Naive B cell (primary cell): ENCODE measurements around the gene PZP. TPM values are rescaled to one million over a fixed set of nuclear protein-coding genes. Genes with fewer than 3 reads are reported as not detected.

Experiments used
- ATAC-seq, 2 donors: fragments of 150-1000 bp; cut with Tn5 transposase; 2 replicates each; pipeline ENCODE4 v1.10.0; 2021; ENCODE audit warnings: low read depth in 2 of 2, mild to moderate bottlenecking in 2 of 2, moderate library complexity in 2 of 2
- DNase-seq: peaks from one replicate; pipeline ENCODE4 v3.0.0; 2022
- H3K27ac Mint-ChIP-seq, 6 donors: one replicate each; pipeline ENCODE4 v1.8.0; 2020 to 2022; ENCODE audit warnings: mild to moderate bottlenecking in 6 of 6, mixed read lengths in 6 of 6, moderate library complexity in 5 of 6, inconsistent platforms in 2 of 6
- H3K27me3 Mint-ChIP-seq, 3 donors: one replicate each; pipeline ENCODE4 v1.8.0; 2021 to 2022; ENCODE audit warnings: mixed read lengths in 3 of 3, mild to moderate bottlenecking in 1 of 3
- H3K36me3 Mint-ChIP-seq, 2 donors: one replicate each; pipeline ENCODE4 v1.8.0; 2020 to 2022; ENCODE audit warnings: mixed read lengths in 2 of 2, inconsistent platforms in 1 of 2, mild to moderate bottlenecking in 1 of 2
- H3K4me1 Mint-ChIP-seq, 3 donors: one replicate each; pipeline ENCODE4 v1.8.0; 2020 to 2022; ENCODE audit warnings: mixed read lengths in 3 of 3, inconsistent platforms in 1 of 3, mild to moderate bottlenecking in 1 of 3, moderate library complexity in 1 of 3
- H3K4me3 Mint-ChIP-seq, 8 donors: one replicate each; pipeline ENCODE4 v1.8.0; 2020 to 2022; ENCODE audit warnings: mild to moderate bottlenecking in 8 of 8, mixed read lengths in 8 of 8, moderate library complexity in 8 of 8, inconsistent platforms in 2 of 8
- H3K9me3 Mint-ChIP-seq, 7 donors: one replicate each; pipeline ENCODE4 v1.8.0; 2020 to 2022; ENCODE audit warnings: mixed read lengths in 7 of 7, mild to moderate bottlenecking in 5 of 7, inconsistent platforms in 2 of 7, moderate library complexity in 1 of 7
- polyA plus RNA-seq, 6 donors: library from polyadenylated mRNA; unstranded; fragments of 300-500 nt; fragmentation: Illumina TruSeq; gene quantifications; one replicate each; pipeline ENCODE4 v1.2.3, GENCODE V29; 2021; ENCODE audit warnings: low read depth in 6 of 6

The PZP gene
- polyA plus RNA-seq, 6 donors from 2014 or later: not detected

DNA sequence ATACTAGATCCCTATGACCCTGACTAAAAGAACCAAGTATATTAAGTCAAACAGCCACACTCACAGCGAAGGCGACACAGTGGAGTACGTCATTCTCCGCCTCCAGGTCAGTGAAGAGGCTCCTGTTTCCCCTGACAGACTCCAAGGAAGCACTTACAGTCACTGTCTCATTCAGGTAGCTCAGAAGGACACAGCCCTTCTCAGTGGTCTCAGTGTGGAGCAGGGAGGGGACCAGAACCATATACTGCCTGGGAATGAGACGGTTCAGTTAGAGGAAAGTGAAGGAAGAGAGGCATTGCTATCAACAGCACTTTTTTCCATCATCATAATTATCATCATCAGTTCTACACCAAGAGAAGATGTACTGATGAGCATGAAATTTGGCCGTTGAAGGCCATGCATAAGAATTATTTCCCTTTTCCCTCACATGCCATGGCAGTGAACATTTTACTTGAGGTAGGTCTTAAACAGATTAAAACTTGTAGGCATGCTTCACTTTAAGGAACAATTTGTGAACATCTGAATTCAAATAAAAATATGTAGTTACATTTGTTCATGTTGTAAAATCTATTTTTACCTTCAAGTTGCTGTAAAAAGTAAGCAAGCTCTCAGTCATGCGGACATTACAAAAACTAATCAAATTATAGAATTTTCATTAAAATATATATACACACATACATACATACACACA, 94.8 kb downstream of the PZP start:
- H3K4me3 Mint-ChIP-seq: no peak overlapping the region
- H3K27ac Mint-ChIP-seq: no peak overlapping the region
- peaks cover 15 to 20% (median 20%) of the 10 kb centered on the region in 3 donors for H3K4me1 Mint-ChIP-seq

DNA sequence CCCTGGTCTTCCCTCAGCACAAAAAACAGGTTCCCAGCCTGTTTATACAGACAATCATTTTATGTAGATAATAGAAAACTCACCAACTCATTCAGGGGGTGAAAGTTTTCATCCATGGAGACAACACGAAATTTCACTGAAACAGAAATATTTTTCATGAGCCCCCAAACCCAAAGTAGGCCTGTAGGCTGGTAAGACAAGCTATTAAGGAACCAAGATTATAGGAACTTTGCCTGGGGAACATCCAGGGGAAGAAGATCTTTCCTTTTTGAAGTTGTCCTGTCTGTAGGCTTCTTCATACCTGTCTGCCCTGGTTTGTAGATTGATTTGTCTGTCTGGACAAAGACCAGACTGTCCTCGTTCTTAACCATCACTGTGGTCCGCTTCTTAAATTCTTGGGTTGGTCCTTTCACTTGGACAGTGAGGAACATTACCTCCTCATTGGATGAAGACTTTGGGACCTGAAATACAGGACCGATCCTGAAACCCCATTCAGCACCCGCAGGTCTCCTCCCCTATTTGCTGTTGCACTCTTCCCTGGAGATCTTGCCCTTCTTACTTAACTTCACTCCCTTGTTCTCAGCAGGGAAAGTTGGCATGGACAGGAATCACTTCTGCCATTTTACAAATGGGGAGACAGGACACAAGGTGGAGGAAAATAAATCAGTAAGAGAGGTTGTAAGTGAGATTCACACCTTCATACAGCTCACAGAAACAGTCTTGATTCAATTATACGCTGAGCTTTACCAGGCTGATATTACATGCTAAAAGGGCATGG, 95.9 kb downstream of the PZP start:
- no peak overlapping the region for H3K4me3 Mint-ChIP-seq
- no peaks in the 10 kb centered on the region for H3K9me3 Mint-ChIP-seq
- H3K27ac Mint-ChIP-seq: no peak overlapping the region
- no peak for ATAC-seq
- no peak for DNase-seq
- no peaks in the 10 kb centered on the region for H3K27me3 Mint-ChIP-seq
- peaks cover 11 to 17% (median 16%) of the 10 kb centered on the region in 3 donors for H3K4me1 Mint-ChIP-seq
- no peaks in the 10 kb centered on the region for H3K36me3 Mint-ChIP-seq

More for the DNA sequence above, 94.8 kb downstream of the PZP start:
- no peaks in the 10 kb centered on the region for H3K9me3 Mint-ChIP-seq
- DNase-seq (no peak), ATAC-seq (no peak)
- H3K36me3 Mint-ChIP-seq: no peaks in the 10 kb centered on the region
- H3K27me3 Mint-ChIP-seq: no peaks in the 10 kb centered on the region

DNA sequence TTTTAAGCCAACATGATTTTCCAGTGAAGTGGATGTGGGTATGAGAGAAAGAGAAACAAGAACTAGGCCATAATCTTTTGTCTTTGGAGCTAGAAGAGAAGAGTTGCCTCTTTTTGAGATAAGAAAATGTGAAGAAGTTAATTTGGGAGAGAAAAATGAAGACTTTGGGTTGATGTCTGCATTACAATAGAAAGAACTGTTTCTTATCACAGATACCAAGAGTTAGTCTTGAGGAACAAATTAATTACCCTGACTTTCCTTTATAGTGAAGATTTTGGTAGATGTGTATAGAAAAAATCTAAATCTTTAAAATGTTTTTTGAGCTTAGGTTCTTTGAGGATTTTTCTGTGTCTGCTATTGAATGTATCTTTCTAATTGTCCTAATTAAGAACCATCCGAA, 96.7 kb downstream of the PZP start:
- no peaks in the 10 kb centered on the region for H3K9me3 Mint-ChIP-seq
- H3K27me3 Mint-ChIP-seq: no peaks in the 10 kb centered on the region
- H3K36me3 Mint-ChIP-seq: no peaks in the 10 kb centered on the region
- H3K4me1 Mint-ChIP-seq: peaks cover 10 to 11% (median 10%) of the 10 kb centered on the region in 3 donors
- no peak overlapping the region for H3K4me3 Mint-ChIP-seq
- ATAC-seq (no peak), DNase-seq (no peak)
- H3K27ac Mint-ChIP-seq: no peak overlapping the region

DNA sequence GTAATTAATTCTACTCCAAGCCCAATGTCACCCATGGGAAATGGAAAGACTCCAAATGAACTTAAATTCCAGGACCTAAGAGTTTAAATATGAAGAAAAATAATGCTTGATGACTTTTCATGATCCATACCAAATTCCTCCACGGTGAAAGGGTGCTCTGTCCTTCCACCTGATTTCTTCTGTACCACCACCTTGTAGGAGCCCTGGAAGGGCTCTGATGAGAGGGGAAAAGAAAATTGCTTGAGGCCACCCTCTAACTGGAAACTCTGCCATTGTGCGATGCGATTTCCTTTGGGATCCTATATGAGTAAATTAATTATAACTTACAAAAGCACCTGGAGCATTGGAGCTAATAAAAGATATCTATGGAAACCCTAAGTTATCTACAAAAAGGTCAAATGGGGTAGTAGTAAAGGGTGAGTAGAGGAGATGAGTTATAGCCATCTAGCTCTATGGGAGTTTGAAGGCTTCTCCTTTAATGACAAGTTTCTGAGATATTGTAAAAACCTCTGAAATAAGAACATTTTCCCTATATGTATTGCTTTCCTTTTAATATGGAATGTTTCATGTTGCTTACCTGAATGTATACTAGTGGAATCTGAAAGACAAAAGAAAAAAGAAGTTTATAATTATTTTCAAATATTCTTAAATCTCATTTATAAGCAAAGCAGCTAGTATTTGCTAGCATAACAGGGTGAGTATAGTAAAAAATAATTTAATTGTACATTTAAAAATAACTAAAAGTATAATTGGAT, 98.3 kb downstream of the PZP start:
- H3K4me3 Mint-ChIP-seq: no peak overlapping the region
- H3K36me3 Mint-ChIP-seq: no peaks in the 10 kb centered on the region
- no peak overlapping the region for H3K27ac Mint-ChIP-seq
- ATAC-seq: no peak
- DNase-seq: no peak
- no peaks in the 10 kb centered on the region for H3K4me1 Mint-ChIP-seq
- no peaks in the 10 kb centered on the region for H3K27me3 Mint-ChIP-seq
- no peaks in the 10 kb centered on the region for H3K9me3 Mint-ChIP-seq

DNA sequence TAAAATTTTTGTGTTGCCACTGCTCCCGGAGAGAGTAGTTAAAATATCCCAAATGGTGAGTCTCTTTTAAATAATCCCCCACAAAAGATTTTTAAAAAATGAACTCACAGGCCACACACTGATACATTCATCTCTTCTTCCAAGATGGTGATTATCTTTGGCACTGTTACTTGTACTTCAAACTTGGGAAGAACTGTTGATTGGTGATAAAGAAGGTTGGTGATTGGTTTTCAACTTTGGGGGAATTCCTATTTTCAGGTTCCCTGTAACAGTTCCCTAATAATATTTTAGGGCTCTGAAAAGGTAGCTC, 99.0 kb downstream of the PZP start:
- DNase-seq (no peak), ATAC-seq (no peak)
- no peak overlapping the region for H3K4me3 Mint-ChIP-seq
- H3K4me1 Mint-ChIP-seq: no peaks in the 10 kb centered on the region
- no peaks in the 10 kb centered on the region for H3K9me3 Mint-ChIP-seq
- H3K27ac Mint-ChIP-seq: no peak overlapping the region
- no peaks in the 10 kb centered on the region for H3K36me3 Mint-ChIP-seq
- no peaks in the 10 kb centered on the region for H3K27me3 Mint-ChIP-seq

DNA sequence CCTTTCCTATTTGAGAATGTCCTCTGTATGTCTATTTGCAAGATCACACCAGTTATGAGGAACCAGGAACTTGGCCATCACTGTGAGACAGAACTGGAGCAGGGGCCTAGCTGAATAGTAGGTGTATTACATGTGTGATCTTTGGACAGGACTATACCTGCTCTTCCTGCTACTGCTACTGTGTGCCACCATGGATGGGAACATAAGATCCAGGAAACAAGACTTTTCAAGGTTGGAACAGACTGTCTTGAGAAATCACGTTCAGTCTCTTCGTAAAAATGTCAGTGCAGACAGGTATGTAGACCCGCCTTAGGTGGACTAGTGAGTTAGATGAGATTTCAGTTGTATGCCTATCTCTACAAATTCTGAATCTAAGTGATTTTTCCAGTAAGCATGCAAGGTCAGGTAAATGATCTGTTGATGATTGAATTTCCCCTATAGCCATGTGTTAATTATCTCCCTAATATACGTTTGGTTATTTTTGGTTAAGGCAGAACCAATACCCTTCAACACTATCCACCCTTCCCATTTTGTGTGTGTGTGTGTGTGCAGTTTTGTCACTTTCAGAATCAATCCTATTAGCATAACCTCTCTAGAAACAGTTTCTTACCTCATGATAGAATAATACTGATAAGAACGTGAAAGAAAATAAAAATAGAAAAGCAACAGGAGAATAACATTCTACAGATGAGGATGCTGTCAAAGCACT, 99.5 kb downstream of the PZP start:
- ATAC-seq (no peak), DNase-seq (no peak)
- no peak overlapping the region for H3K4me3 Mint-ChIP-seq
- no peaks in the 10 kb centered on the region for H3K27me3 Mint-ChIP-seq
- no peaks in the 10 kb centered on the region for H3K36me3 Mint-ChIP-seq
- no peaks in the 10 kb centered on the region for H3K4me1 Mint-ChIP-seq
- H3K9me3 Mint-ChIP-seq: no peaks in the 10 kb centered on the region
- peak overlapping the region in 1 of 6 donors; percentile 39 for H3K27ac Mint-ChIP-seq

DNA sequence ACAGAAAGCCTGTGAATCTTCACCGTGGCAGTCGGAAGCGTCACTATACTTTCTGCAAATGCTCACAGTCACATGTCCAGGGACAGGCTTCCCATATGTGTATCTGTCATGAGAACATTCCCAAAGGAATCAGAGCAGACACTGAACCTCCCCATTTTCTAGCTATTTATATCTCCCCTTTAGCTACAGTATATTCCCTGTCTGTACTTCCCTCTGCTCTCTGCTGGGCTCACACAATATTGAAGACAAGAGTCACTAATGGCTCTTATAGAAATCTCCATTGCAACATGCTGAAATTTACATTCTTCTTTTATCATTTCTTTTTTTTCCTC, 100.7 kb downstream of the PZP start:
- ATAC-seq (no peak), DNase-seq (no peak)
- H3K4me1 Mint-ChIP-seq: no peaks in the 10 kb centered on the region
- H3K27me3 Mint-ChIP-seq: no peaks in the 10 kb centered on the region
- H3K4me3 Mint-ChIP-seq: no peak overlapping the region
- H3K9me3 Mint-ChIP-seq: no peaks in the 10 kb centered on the region
- no peak overlapping the region for H3K27ac Mint-ChIP-seq
- no peaks in the 10 kb centered on the region for H3K36me3 Mint-ChIP-seq

DNA sequence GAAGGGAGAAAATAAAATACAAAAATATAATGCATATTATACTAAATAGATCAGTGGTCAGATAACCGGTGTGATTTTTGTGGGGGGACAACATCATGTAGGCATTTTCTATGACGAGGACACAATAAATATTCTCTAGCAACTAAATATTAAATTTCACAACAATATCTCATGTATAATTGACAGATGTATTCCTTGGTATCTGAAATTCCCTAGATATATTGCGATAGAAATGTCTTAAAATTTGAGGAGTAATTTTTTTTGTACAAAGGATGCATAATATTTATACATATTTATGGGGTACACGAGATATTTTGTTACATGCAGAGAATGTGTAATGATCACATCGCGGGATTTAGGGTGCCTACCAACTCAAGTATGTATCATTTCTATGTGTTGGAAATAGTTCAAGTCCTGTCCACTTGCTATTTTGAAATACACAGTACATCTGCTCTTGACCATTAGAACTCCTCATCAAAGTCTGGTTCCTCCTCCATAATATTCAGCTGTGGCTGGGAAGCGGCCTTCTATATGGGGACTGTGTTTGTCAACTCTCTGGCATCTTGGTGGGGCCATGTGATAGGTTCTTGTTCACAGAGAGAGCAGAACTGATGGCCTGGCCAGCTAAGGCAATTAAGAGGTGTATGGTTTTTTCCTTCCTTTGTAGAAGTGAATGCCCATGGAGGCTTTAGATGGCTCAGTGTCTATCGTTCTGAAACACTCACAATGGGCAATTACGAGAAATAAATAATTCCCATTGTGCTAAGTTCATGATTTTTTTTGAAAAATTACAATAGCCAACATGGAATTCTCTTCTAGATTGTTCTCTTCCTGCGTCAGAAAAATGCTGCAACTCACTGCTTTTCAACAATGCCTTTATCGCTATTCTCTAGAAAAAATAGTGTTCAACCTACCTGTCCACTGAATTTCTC, 101.3 kb downstream of the PZP start:
- no peaks in the 10 kb centered on the region for H3K9me3 Mint-ChIP-seq
- ATAC-seq: no peak
- H3K27ac Mint-ChIP-seq: no peak overlapping the region
- H3K4me1 Mint-ChIP-seq: no peaks in the 10 kb centered on the region
- H3K27me3 Mint-ChIP-seq: no peaks in the 10 kb centered on the region
- no peak overlapping the region for H3K4me3 Mint-ChIP-seq
- H3K36me3 Mint-ChIP-seq: no peaks in the 10 kb centered on the region
- DNase-seq: no peak

DNA sequence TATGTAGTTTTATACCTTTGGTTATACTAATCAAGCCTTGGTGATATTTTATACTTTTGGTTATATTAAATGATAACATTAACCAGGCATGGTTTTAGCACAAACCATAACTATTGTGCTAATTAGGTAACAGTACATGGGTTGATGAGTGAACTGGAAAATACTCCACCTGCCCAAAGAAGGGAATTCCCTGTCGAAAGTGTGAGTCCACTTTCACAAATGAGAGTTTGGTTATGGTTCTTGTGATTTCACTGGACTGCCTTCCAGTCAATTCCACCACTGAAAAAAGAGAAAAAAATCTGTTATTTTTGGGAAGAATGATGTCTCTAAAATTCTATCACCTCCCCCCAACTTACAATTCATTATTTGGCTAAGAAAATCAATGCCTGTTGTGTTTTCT, 102.1 kb downstream of the PZP start:
- no peaks in the 10 kb centered on the region for H3K4me1 Mint-ChIP-seq
- H3K4me3 Mint-ChIP-seq: no peak overlapping the region
- H3K36me3 Mint-ChIP-seq: no peaks in the 10 kb centered on the region
- ATAC-seq (no peak), DNase-seq (no peak)
- no peaks in the 10 kb centered on the region for H3K9me3 Mint-ChIP-seq
- H3K27me3 Mint-ChIP-seq: no peaks in the 10 kb centered on the region
- no peak overlapping the region for H3K27ac Mint-ChIP-seq

DNA sequence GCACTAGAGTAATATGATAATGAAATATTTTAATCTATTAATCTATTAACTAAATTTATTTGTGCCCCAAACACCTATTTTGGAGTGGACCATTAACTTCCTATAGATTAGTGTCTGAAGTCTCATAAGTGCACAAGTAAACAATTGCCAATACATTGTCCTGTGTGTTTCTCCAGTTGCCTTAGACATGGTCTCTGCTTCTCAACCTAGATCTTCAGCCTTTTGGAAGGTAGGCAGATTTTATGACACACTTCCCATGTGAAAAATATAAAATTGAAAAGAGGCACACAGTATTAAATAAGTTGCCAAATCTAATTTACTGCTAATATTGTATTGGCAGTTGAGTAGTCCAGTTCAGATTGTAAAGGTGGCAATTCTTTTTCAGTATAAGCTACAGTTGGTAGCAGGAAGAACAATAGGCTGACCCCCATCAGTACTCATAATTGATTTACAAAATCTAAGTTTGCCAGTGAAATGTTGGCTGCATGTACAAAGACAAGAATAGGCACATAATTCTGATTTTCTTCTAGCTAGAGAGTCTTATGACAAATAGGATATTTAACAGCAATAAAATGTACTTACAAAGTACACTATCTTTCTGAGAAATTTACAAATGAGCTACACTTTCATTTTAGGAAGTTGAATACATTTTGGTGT, 103.3 kb downstream of the PZP start:
- no peaks in the 10 kb centered on the region for H3K4me1 Mint-ChIP-seq
- no peak overlapping the region for H3K4me3 Mint-ChIP-seq
- H3K36me3 Mint-ChIP-seq: no peaks in the 10 kb centered on the region
- no peaks in the 10 kb centered on the region for H3K27me3 Mint-ChIP-seq
- no peaks in the 10 kb centered on the region for H3K9me3 Mint-ChIP-seq
- ATAC-seq: no peak
- no peak overlapping the region for H3K27ac Mint-ChIP-seq
- DNase-seq: no peak

DNA sequence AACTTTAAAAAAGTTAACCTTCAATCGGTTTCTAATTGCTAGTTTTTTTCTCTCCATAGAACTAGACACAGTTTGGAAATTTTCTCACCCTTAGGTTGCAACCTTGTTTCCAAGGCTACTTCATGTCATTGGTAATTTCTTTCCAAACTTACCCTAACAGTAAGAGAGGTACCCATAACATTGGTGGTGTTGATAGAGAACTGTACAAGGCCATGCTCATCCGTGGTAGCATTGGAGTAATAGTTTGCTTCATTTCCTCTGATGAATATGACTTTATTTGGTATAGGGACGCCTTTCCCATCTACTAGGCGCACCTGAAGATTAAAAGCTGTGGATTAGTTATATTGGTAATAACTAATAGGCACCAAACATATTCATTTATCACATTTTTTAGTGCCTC, 104.1 kb downstream of the PZP start:
- Mint-ChIP-seq H3K36me3 (no peaks in the 10 kb centered on the region), H3K9me3 (no peaks in the 10 kb centered on the region), H3K27me3 (no peaks in the 10 kb centered on the region), H3K4me3 (no peak overlapping the region), H3K27ac (no peak overlapping the region), H3K4me1 (no peaks in the 10 kb centered on the region)
- ATAC-seq (no peak), DNase-seq (no peak)

DNA sequence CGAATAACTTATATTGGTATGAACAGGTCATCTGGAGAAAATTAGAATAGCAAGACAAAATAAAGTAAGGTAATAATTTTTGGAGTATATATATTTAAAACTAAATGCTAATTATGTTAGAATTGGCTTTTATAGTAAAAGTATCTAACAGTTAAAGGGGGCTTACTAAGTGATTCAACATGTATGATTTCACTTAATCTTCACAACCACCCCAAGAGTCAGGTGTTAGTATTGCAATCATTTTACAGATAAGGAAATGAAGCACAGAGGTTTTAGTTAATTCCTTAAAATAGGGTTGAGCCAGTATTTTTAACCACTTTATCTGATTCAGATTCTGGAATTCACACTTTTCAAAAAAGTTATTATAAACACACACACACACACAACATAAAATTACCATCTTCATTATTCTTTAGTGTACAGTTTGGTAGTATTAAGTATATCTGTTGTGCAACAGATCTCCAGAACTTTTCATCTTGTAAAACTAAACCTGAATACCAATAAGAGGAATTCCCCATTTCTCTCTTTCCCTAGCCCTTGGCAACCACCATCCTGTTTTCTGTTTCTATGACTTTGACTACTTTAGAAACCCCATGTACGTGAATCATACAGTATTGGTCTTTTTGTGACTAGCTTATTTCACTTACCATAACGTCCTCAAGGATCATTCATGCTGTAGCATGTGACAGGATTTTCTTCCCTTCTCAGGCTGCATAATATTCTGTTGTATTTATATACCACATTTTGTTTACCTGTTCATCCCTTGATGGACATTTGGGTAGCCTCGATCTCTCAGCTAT, 104.9 kb downstream of the PZP start:
- Mint-ChIP-seq H3K4me1 (no peaks in the 10 kb centered on the region), H3K27me3 (no peaks in the 10 kb centered on the region), H3K9me3 (no peaks in the 10 kb centered on the region), H3K36me3 (no peaks in the 10 kb centered on the region), H3K4me3 (no peak overlapping the region), H3K27ac (no peak overlapping the region)
- ATAC-seq (no peak), DNase-seq (no peak)
